H1 (cell line): Measurements from ENCODE around the gene C19orf47. TPM values are rescaled to one million over a fixed set of nuclear protein-coding genes. Genes with fewer than 3 reads are reported as not detected.

Experiments used
- CTCF ChIA-PET: fragments of 300-600 bp; sonication (Branson Sonifier 250); formaldehyde crosslinking; loops from one replicate; lab custom pipeline; 2021; ENCODE audit not compliant: partially characterized antibody; lab: Charles Lee
- POLR2A ChIA-PET: fragments of 300-600 bp; sonication (Branson Sonifier 250); formaldehyde crosslinking; loops from one replicate; lab custom pipeline; 2021; ENCODE audit warnings: inconsistent platforms; ENCODE audit not compliant: partially characterized antibody; lab: Charles Lee
- DNase-seq, 2 experiments: peaks; one replicate each; pipeline versions ENCODE4 v3.0.0 to v3.0.0-alpha.2; 2010 to 2022; ENCODE audit warnings: low spot score in 2 of 2, low read depth in 1 of 2, mixed read lengths in 1 of 2
- FAIRE-seq: peaks from 2 replicates; lab custom pipeline; 2011; peaks lifted over from hg19 to GRCh38; lab: Jason Lieb, UNC
- H2AFZ ChIP-seq: 2 replicates; pipeline ENCODE4 v1.8.1; 2012; ENCODE audit warnings: low read length, inconsistent platforms
- H2AK5ac ChIP-seq: 2 replicates; pipeline ENCODE4 v1.6.1; 2013; ENCODE audit warnings: low read depth, low read length
- H2BK120ac ChIP-seq: replicated peaks from 2 replicates; pipeline ENCODE3; 2013; ENCODE audit warnings: low read depth, low read length, inconsistent platforms
- H2BK12ac ChIP-seq: 2 replicates; pipeline ENCODE4 v1.6.1; 2013; ENCODE audit warnings: low read depth, low read length
- H2BK15ac ChIP-seq: 2 replicates; pipeline ENCODE4 v1.6.1; 2013; ENCODE audit warnings: low read length
- H2BK20ac ChIP-seq: 2 replicates; pipeline ENCODE4 v1.6.1; 2013; ENCODE audit warnings: low read length
- H2BK5ac ChIP-seq: 2 replicates; pipeline ENCODE4 v1.6.1; 2013; ENCODE audit warnings: low read depth, low read length
- H3K14ac ChIP-seq: 2 replicates; pipeline ENCODE4 v1.6.1; 2013; ENCODE audit warnings: inconsistent platforms; ENCODE audit not compliant: insufficient read length
- H3K18ac ChIP-seq: 2 replicates; pipeline ENCODE4 v1.6.1; 2013; ENCODE audit warnings: low read length; ENCODE audit errors: extremely low read depth
- H3K23ac ChIP-seq: 2 replicates; pipeline ENCODE4 v1.6.1; 2013; ENCODE audit warnings: inconsistent platforms; ENCODE audit not compliant: insufficient read length
- H3K23me2 ChIP-seq: 2 replicates; pipeline ENCODE4 v1.6.1; 2013; ENCODE audit warnings: low read depth, low read length
- H3K27ac ChIP-seq: 2 replicates; pipeline ENCODE4 v1.6.1; 2011; ENCODE audit warnings: low read depth, low read length, inconsistent platforms
- H3K27me3 ChIP-seq, 4 experiments: replicated peaks in 1 of 4; 1 replicate in 1 of 4; 2 replicates in 3 of 4; pipeline versions ENCODE4 v1.6.1 to v1.8.1; 2011 to 2013; ENCODE audit warnings: low read length in 3 of 4, mild to moderate bottlenecking in 3 of 4, inconsistent platforms in 2 of 4, mixed read lengths in 2 of 4, moderate library complexity in 1 of 4; ENCODE audit not compliant: control insufficient read depth in 3 of 4, insufficient read depth in 3 of 4; ENCODE audit errors: extremely low read depth in 1 of 4
- H3K36me3 ChIP-seq, 4 experiments: 2 replicates each; pipeline versions ENCODE4 v1.6.1 to v1.8.1; 2011 to 2013; ENCODE audit warnings: mild to moderate bottlenecking in 4 of 4, low read length in 3 of 4, moderate library complexity in 2 of 4, control low read depth in 1 of 4, inconsistent platforms in 1 of 4; ENCODE audit not compliant: insufficient read depth in 4 of 4, control insufficient read depth in 2 of 4
- H3K4ac ChIP-seq: replicated peaks from 2 replicates; pipeline ENCODE3; 2013; ENCODE audit warnings: low read length, low read depth, mixed read lengths, inconsistent platforms; ENCODE audit not compliant: insufficient read length
- H3K4me1 ChIP-seq, 4 experiments: replicated peaks in 1 of 4; 1 replicate in 1 of 4; 2 replicates in 3 of 4; pipeline versions ENCODE4 v1.6.1 to v1.8.1; 2011 to 2013; ENCODE audit warnings: low read length in 3 of 4, inconsistent platforms in 2 of 4, mixed read lengths in 1 of 4; ENCODE audit not compliant: insufficient read depth in 4 of 4, control insufficient read depth in 3 of 4
- H3K4me2 ChIP-seq, 2 experiments: 2 replicates each; pipeline versions ENCODE4 v1.6.1 to v1.8.1; 2011 to 2013; ENCODE audit warnings: low read depth in 2 of 2, low read length in 2 of 2, control low read depth in 1 of 2, inconsistent platforms in 1 of 2, mild to moderate bottlenecking in 1 of 2; ENCODE audit not compliant: insufficient read depth in 1 of 2
- H3K4me3 ChIP-seq, 4 experiments: fragments of 200-600, 300-600 bp in 1 of 4; sonication (generic), shearing (Covaris generic), sonication (Bioruptor Twin) in 1 of 4; 2 replicates each; pipeline versions ENCODE4 v1.5.1 to v1.8.1; 2011 to 2016; ENCODE audit warnings: low read length in 4 of 4, low read depth in 3 of 4, control low read depth in 2 of 4, inconsistent platforms in 2 of 4, mild to moderate bottlenecking in 2 of 4, mixed read lengths in 1 of 4, moderate library complexity in 1 of 4; ENCODE audit not compliant: insufficient read depth in 2 of 4; ENCODE audit errors: extremely low read depth in 1 of 4
- H3K56ac ChIP-seq: replicated peaks from 2 replicates; pipeline ENCODE3; 2013; ENCODE audit warnings: low read depth, mild to moderate bottlenecking, mixed read lengths, low read length, inconsistent platforms; ENCODE audit not compliant: insufficient read length
- H3K79me1 ChIP-seq: 2 replicates; pipeline ENCODE4 v1.6.1; 2013; ENCODE audit warnings: low read depth, low read length, control low read depth
- H3K79me2 ChIP-seq, 2 experiments: 2 replicates each; pipeline versions ENCODE4 v1.6.1 to v1.8.1; 2012 to 2013; ENCODE audit warnings: low read length in 2 of 2, mild to moderate bottlenecking in 2 of 2, inconsistent platforms in 1 of 2; ENCODE audit not compliant: insufficient read depth in 2 of 2, control insufficient read depth in 1 of 2
- H3K9ac ChIP-seq, 4 experiments: replicated peaks in 1 of 4; 1 replicate in 1 of 4; 2 replicates in 3 of 4; pipeline versions ENCODE4 v1.6.1 to v1.8.1; 2011 to 2013; ENCODE audit warnings: low read depth in 3 of 4, low read length in 3 of 4, control low read depth in 2 of 4, mild to moderate bottlenecking in 2 of 4, moderate library complexity in 2 of 4, inconsistent platforms in 1 of 4; ENCODE audit errors: extremely low read depth in 1 of 4
- H3K9me3 ChIP-seq, 2 experiments: 2 replicates each; pipeline versions ENCODE4 v1.6.1 to v1.8.1; 2012 to 2013; ENCODE audit warnings: mild to moderate bottlenecking in 2 of 2, moderate library complexity in 2 of 2, control low read depth in 1 of 2, inconsistent platforms in 1 of 2, low read depth in 1 of 2, low read length in 1 of 2, mixed read lengths in 1 of 2; ENCODE audit not compliant: insufficient read depth in 2 of 2
- H4K20me1 ChIP-seq, 2 experiments: replicated peaks in 1 of 2; 2 replicates each; pipeline versions ENCODE3 to v1.8.1; 2011 to 2013; ENCODE audit warnings: inconsistent platforms in 2 of 2, low read length in 2 of 2, mild to moderate bottlenecking in 1 of 2; ENCODE audit not compliant: insufficient read depth in 2 of 2, control insufficient read depth in 1 of 2
- H4K5ac ChIP-seq: 2 replicates; pipeline ENCODE4 v1.6.1; 2013; ENCODE audit warnings: low read length, low read depth, mixed read lengths, inconsistent platforms; ENCODE audit not compliant: insufficient read length
- H4K8ac ChIP-seq: 2 replicates; pipeline ENCODE4 v1.8.0; 2013; ENCODE audit warnings: mild to moderate bottlenecking, moderate library complexity, low read length, inconsistent platforms; ENCODE audit not compliant: insufficient read depth; ENCODE audit errors: extremely low read depth
- H4K91ac ChIP-seq: replicated peaks from 2 replicates; pipeline ENCODE3; 2013; ENCODE audit warnings: low read length, mixed read lengths, inconsistent platforms; ENCODE audit not compliant: insufficient read length
- BACH1 ChIP-seq: IDR thresholded peaks from 2 replicates; pipeline ENCODE4 v1.6.1; 2012; ENCODE audit warnings: low read length, improper control_type of control experiment
- BCL11A ChIP-seq, 2 experiments: IDR thresholded peaks; one replicate each; pipeline ENCODE4 v1.6.1; 2011; ENCODE audit warnings: low read depth in 2 of 2, low read length in 2 of 2, mild to moderate bottlenecking in 2 of 2
- CBX5 ChIP-seq: fragments of 300-800, 300-1000 bp; sonication (generic); IDR thresholded peaks from 2 replicates; pipeline ENCODE4 v1.7.1; 2016; ENCODE audit warnings: antibody characterized with exemption, low read length, low read depth
- CREB1 ChIP-seq: IDR thresholded peaks from 2 replicates; pipeline ENCODE4 v1.6.1; 2012; ENCODE audit warnings: inconsistent platforms
- EGR1 ChIP-seq: IDR thresholded peaks from 2 replicates; pipeline ENCODE4 v1.6.1; 2011; ENCODE audit warnings: low read depth, low read length, borderline replicate concordance
- HDAC2 ChIP-seq, 2 experiments: fragments of 300-600 bp in 1 of 2; sonication (generic) in 1 of 2; IDR thresholded peaks; 2 replicates each; pipeline ENCODE4 v1.6.1; 2011 to 2012; ENCODE audit warnings: low read depth in 2 of 2, low read length in 2 of 2, mild to moderate bottlenecking in 2 of 2, moderate library complexity in 2 of 2, borderline replicate concordance in 1 of 2, inconsistent platforms in 1 of 2
- HDAC6 ChIP-seq: IDR thresholded peaks from one replicate; pipeline ENCODE4 v1.7.1; 2012; ENCODE audit warnings: low read depth, mild to moderate bottlenecking, inconsistent platforms, low read length, moderate library complexity
- KDM5A ChIP-seq: fragments of 200-600 bp; IDR thresholded peaks from 2 replicates; pipeline ENCODE4 v1.7.1; 2012; ENCODE audit warnings: mild to moderate bottlenecking, low read length, inconsistent platforms, mixed read lengths
- RNF2 ChIP-seq: fragments of 200-900, 300-1000 bp; sonication (generic); IDR thresholded peaks from 2 replicates; pipeline ENCODE4 v1.7.1; 2016; ENCODE audit warnings: borderline replicate concordance, low read depth, mild to moderate bottlenecking, antibody characterized with exemption, low read length; ENCODE audit not compliant: poor library complexity, severe bottlenecking; ENCODE audit errors: missing control alignments
- SP1 ChIP-seq: IDR thresholded peaks from 2 replicates; pipeline ENCODE4 v1.6.1; 2011; ENCODE audit warnings: low read depth, low read length
- TCF12 ChIP-seq: IDR thresholded peaks from 2 replicates; pipeline ENCODE4 v1.6.1; 2011; ENCODE audit warnings: low read depth, mild to moderate bottlenecking, low read length
- YY1 ChIP-seq: IDR thresholded peaks from 2 replicates; pipeline ENCODE4 v1.6.1; 2011; ENCODE audit warnings: low read depth, mild to moderate bottlenecking, low read length
- WGBS, 2 experiments: shearing (Covaris generic) in 1 of 2; methylation state at CpG; one replicate each; pipeline versions ENCODE4 v1.1.6 to v1.1.7; 2013 to 2015; ENCODE audit warnings: low lambda C conversion rate in 2 of 2, mixed read lengths in 2 of 2, inconsistent platforms in 1 of 2, low coverage in 1 of 2, missing lambda C conversion rate in 1 of 2; ENCODE audit not compliant: insufficient replicate concordance in 2 of 2, insufficient coverage in 1 of 2, insufficient read length in 1 of 2; ENCODE audit errors: extremely low coverage in 1 of 2, missing lambda C conversion rate in 1 of 2; 5-methylcytosine and 5-hydroxymethylcytosine counted together
- polyA plus RNA-seq, 7 experiments: library from polyadenylated mRNA; depleted of rRNA in 3 of 7; stranded (reverse) in 5 of 7; unstranded in 2 of 7; fragments of >200 nt in 5 of 7; fragments of 200-250 nt in 2 of 7; gene quantifications; 1 replicate in 5 of 7; 2 replicates in 1 of 7; 4 replicates in 1 of 7; pipeline versions ENCODE4 v1.2.1 to v1.2.3, GENCODE V29; 2011 to 2013; ENCODE audit warnings: missing spikeins in 2 of 7, mixed read lengths in 2 of 7
- total RNA-seq: library from RNA; stranded (reverse); fragmentation: NEBNext Ultra II Directional; extraction: Animal tissue kit (Norgen Biotek cat#: 25700); gene quantifications from 2 replicates; pipeline ENCODE4 v1.2.1, GENCODE V29; 2021

The C19orf47 gene
- total and polyA plus RNA-seq, 2 of the 8 experiments (the other 6 are each of a cell fraction or from before 2014, with no cell fraction given): 17.8 to 27.3 TPM

- DNase-seq: no peak
- Histone ChIP-seq H4K20me1 (peaks cover 0 to 4% of the 10 kb centered on the region in 2 experiments), H3K36me3 (peaks cover 2 to 43% (median 13%) of the 10 kb centered on the region in 4 experiments; a peak in 7 of 8 replicates), H3K79me1 (no peaks in the 10 kb centered on the region), H3K4ac (no peak overlapping the region), H3K27me3 (no peaks in the 10 kb centered on the region), H2AK5ac (no peak overlapping the region), H3K23ac (no peak overlapping the region), H3K14ac (no peak overlapping the region), H2AFZ (no peak overlapping the region), H2BK12ac (no peak overlapping the region), H4K5ac (no peak overlapping the region), H3K27ac (no peak overlapping the region; the same call in 1 of the 2 replicates), H3K9me3 (no peaks in the 10 kb centered on the region), H4K91ac (no peak overlapping the region), H3K4me3 (no peak overlapping the region), H3K4me2 (peak overlapping the region; percentile 76 to 89; a peak in 1 of 4 replicates), H2BK120ac (no peak overlapping the region), H3K9ac (peak overlapping the region in 1 of 4 experiments; percentile 20; a peak in 1 of 7 replicates), H3K79me2 (no peaks in the 10 kb centered on the region), H3K56ac (no peak overlapping the region), H3K4me1 (peaks cover 0 to 16% (median 10%) of the 10 kb centered on the region in 4 experiments; a peak in 6 of 7 replicates), H2BK5ac (no peak overlapping the region), H4K8ac (no peak overlapping the region), H2BK20ac (no peak overlapping the region), H2BK15ac (no peak overlapping the region), H3K18ac (no peak overlapping the region), H3K23me2 (peaks cover 2% of the 10 kb centered on the region)
- ChIA-PET CTCF (interaction anchor here (0.6 to 4.0 kb wide), 4 partner anchors 13 to 45 kb away, joined by 3 to 19 read pairs (median 4); partner anchors contain the start of gene PRX), POLR2A (interaction anchor here (0.8 to 4.0 kb wide), 7 partner anchors 10 to 1000 kb away, joined by 3 to 23 read pairs (median 3); partner anchors contain the start of genes C19orf47 and PLD3)
- WGBS, 2 experiments: 91% methylated on average over 10 of the region's 16 CpGs; no CpG with 5 or more reads in 1 of the 2 experiments
- no peak for FAIRE-seq
- no peak for TF ChIP-seq RNF2
- no peak for TF ChIP-seq HDAC6
- TF ChIP-seq TCF12: no peak
- no peak for TF ChIP-seq KDM5A
- no peak for TF ChIP-seq BACH1
- no peak for TF ChIP-seq YY1
- no peak for TF ChIP-seq HDAC2 (IDR thresholded peaks at IDR 0.05; ENCODE audit: borderline replicate concordance in 1 of 2, low read depth in 2 of 2, low read length in 2 of 2)
- no peak for TF ChIP-seq CREB1
- no peak for TF ChIP-seq CBX5
- TF ChIP-seq SP1: no peak
- TF ChIP-seq BCL11A (IDR thresholded peaks at IDR 0.05; ENCODE audit: low read depth in 2 of 2, low read length in 2 of 2): no peak
- TF ChIP-seq EGR1: no peak
Observed at GRCh38 chr19:40367577-40368434, 19.6 kb upstream of the C19orf47 start.
